Cardiac fibroblast (primary cell): ENCODE data around the gene PSMC5.
A peak's percentile ranks its signal among the peaks of the same experiment; 100 is the strongest.

Experiments
- DNase-seq, 2 donors: peaks; one replicate each; pipeline versions ENCODE4 v3.0.0 to v3.0.0-alpha.2; 2010; ENCODE audit warnings: low read depth in 2 of 2
- H3K4me3 ChIP-seq, 2 donors: replicated peaks in 1 of 2; 1 replicate in 1 of 2; 2 replicates in 1 of 2; pipeline ENCODE4 v1.5.1; 2011; ENCODE audit warnings: low read depth in 2 of 2, low read length in 2 of 2, mild to moderate bottlenecking in 2 of 2, moderate library complexity in 1 of 2
- TF ChIP-seq, protein P1 (sequence below): IDR thresholded peaks from one replicate; pipeline ENCODE4 v1.5.1; 2011; ENCODE audit warnings: low read depth, mild to moderate bottlenecking, low read length, inconsistent platforms

Gene PSMC5

DNA sequence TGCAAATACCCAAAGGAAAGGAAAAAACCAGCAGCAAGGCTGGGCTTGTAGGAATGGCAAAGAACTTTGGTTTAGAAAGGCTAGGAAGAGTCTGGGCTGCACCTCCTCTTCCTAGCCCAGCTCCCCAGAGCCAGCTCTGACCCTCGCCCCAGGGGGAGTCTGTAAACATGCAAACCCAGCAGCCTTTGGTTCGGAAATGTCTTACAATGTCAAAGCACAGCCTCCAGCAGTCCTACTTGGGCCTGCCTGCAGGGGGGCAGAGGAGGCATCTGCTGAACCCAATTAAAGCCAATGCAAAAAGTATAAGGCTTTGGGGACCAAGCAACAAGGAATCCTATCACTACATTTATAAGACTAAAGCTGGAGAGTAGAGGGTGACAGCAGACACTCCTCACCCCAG lies 5.2 kb downstream of the PSMC5 start:
- H3K4me3 ChIP-seq, result no peak overlapping the region
- TF ChIP-seq, protein P1, sequence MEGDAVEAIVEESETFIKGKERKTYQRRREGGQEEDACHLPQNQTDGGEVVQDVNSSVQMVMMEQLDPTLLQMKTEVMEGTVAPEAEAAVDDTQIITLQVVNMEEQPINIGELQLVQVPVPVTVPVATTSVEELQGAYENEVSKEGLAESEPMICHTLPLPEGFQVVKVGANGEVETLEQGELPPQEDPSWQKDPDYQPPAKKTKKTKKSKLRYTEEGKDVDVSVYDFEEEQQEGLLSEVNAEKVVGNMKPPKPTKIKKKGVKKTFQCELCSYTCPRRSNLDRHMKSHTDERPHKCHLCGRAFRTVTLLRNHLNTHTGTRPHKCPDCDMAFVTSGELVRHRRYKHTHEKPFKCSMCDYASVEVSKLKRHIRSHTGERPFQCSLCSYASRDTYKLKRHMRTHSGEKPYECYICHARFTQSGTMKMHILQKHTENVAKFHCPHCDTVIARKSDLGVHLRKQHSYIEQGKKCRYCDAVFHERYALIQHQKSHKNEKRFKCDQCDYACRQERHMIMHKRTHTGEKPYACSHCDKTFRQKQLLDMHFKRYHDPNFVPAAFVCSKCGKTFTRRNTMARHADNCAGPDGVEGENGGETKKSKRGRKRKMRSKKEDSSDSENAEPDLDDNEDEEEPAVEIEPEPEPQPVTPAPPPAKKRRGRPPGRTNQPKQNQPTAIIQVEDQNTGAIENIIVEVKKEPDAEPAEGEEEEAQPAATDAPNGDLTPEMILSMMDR, result no peak
- no peak for DNase-seq

DNA sequence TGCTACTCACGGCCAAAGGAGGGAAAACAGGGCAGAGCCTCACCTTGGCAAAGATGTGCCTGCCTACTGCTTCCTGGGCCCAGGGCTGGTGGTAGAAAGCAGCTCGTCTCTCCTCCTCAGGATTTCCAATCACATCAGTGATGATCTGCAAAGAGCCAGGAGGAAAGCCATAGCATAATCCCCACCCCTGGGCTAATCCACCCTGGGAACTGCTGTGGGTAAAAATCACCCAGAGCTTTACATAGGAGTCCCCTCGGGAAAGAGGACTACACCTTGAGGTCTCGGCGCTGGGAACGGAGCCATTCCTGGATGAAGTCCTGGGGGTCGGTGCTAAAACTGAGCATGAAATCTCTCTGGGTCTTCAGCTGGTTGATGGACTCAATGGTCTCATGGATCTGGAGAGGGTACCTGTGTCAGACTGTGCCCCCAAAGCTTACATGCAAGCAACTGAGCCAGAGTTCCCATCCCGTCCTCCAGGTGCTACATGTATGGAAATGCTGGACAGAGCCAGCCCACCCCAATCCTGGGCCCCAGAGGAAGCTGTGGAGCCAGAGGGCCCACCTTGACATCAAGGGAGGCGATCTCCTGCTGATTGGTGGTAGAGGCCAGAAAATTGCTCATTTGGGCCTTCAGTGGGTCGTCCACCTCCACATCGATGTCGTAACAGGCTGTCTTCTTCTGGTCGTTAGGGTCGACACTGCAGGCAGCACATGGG lies 6.0 kb downstream of the PSMC5 start:
- no peak for DNase-seq
- TF ChIP-seq, protein P1, result no peak
- no peak overlapping the region for H3K4me3 ChIP-seq

DNA sequence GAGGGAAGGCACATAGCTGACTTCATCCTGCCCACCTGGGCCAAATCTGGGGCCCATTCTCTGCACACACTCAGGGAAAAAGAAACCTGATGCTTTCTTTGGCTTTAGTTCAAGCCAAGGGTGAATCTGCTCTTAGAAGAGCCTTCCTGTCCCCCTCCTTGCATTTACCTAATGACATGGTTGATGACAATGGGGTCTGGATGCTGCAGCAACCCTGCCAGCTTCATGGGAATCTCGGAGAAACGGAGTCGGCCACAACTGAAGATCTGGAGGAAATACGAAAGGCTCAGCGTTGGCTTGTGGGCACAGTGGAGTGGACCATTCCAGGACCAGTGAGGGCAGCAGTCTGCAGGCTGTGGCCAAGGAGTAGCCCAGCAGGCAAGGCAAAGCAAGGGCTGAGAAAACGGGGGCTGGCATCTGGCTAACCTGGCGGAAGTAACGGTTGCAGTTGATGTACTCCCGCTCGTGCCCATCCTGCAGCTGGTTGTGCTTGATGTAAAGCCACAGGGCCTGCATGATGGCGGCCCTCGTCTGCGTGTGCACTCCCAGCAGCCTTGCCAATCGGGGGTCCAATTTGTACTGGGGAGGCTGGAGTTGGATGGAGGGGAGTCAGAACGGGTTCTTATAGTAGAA lies 6.6 kb downstream of the PSMC5 start:
- DNase-seq, result no peak
- TF ChIP-seq, protein P1, result no peak
- no peak overlapping the region for H3K4me3 ChIP-seq

DNA sequence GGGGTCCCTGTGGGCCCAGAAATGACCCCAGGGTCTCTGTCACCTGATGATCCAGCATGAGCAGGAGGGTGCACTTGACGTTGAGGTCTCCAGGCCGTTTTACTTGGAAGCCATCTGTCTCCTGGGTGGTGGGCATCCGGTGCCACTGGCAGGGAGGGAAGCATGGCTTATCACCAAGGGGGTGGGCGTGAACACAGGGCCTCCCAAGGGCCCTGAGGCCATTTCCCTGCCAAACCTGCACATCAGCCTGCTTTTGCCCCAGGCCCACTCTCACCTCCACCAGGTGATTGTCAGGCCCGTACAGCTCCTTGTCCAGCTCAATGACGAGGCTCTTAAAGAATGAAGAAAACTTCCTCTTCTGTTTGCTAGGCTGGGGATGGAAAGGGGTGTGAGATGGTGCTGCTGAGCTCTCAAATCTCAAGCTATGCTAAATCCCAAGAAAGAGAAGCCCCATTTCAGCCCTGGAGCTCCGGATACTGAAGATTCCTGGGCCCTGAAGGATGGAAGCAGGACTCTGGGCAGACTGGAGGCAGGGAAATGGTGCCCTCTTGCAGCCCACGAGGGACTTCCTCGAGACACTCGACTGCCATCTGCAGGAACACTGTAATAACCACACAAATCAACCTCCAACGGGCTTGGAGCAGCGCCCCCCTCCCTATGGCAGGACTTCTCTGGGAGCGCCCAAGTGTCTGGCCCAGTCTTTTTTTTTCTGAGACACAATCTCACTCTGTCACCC lies 7.4 kb downstream of the PSMC5 start:
- TF ChIP-seq, protein P1, result peak; percentile 71
- no peak overlapping the region for H3K4me3 ChIP-seq
- peak; percentile 78 to 84 for DNase-seq

DNA sequence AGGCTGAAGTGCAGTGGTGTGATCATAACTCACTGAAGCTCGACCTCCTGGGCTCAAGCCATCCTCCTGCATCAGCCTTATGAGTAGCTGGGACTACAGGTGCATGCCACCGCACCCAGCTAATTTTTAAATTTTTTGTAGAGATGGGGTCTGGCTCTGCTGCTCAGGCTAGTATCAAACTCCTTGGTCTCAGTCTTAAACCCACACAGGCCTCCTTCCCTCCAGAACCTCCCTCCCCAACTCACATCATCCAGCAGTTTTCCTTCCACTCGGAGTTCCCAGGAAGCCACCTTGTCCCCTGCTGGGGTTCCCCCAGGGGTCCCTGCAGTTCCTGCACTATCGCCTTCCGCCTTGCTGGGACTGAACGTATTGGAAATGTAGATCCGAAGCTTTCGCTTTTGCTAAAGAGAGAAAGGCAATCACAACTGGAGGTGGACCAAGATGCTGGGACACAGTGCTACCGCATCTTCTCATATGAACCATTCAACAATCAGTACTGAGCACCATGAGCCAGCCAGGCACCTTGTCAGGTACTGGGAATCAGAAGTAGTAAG lies 8.0 kb downstream of the PSMC5 start:
- TF ChIP-seq, protein P1, result no peak
- H3K4me3 ChIP-seq, result no peak overlapping the region
- DNase-seq, result no peak

DNA sequence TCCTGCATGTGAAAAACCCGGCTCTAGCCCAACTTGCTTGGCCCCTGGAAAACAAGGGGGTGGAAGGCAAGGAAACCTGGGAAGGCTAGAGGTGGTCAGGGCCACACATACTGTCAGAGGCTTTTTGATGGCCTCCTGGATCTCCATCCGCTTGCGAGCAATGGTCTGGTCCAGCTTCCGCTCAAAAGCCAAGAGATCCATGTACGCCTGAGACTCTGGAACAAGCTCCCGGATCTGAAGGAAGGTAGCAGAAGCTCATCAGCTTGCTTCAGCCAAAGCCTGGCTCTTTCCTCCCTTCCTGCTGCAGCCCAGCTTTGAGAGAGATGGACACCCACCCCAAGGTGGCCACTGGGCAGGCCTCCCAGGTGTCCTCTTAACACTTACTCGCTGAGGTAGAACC lies 9.6 kb downstream of the PSMC5 start:
- no peak for DNase-seq
- no peak overlapping the region for H3K4me3 ChIP-seq
- TF ChIP-seq, protein P1, result no peak
